Activated CD8-positive, alpha-beta memory T cell treated with anti-CD3 and anti-CD28 coated beads for 36 hours (primary cell): ENCODE data around the gene MAZ. TPM values are rescaled to one million over a fixed set of nuclear protein-coding genes. Genes with fewer than 3 reads are reported as not detected.

ENCODE experiments used
- CTCF ChIA-PET: fragments of 350-600 bp; sonication (Branson Sonifier 250); formaldehyde crosslinking; loops from one replicate; lab custom pipeline; 2021; ENCODE audit warnings: antibody characterized with exemption; lab: Charles Lee
- POLR2A ChIA-PET: fragments of 350-600 bp; sonication (Branson Sonifier 250); formaldehyde crosslinking; loops from one replicate; lab custom pipeline; 2021; ENCODE audit warnings: antibody characterized with exemption; lab: Charles Lee
- total RNA-seq, 2 experiments: library from RNA; stranded (reverse); gene quantifications; one replicate each; pipeline ENCODE4 v1.2.3, GENCODE V29; 2021

The MAZ gene
- total RNA-seq, 2 experiments from 2014 or later: 397 to 431 TPM

DNA sequence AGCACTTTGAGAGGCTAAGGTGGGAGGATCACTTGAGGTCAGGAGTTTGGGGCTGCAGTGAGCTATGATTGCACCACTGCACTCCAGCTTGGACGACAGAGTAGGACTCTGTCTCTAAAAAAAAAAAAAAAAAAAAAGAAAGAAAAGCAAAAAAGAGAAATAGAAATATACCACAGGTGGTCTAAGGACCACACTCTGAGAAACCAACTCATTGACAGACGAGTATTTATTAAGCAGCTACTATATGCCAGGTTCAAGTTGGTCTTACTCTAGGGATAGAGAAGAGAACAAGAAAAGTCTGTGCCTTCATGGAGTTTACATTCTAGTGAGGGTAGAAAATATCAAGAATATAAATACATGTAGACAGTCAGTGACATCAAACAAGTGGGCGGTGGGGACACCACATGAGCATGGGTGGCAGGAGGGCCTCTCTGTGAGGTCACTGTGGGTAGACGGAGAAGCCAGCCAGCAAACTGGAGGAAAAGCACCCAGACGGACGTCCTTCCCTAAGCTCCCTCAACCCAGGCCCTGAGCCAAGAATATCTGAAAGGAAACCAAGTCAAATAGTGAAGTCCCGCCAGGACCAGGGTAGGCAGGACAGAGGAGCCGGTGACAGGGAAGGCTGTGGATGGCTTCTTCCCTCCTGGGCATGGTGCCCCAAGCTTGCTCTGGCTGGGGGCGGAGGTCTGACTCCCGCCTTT is 52.0 kb downstream of the MAZ start:
- ChIA-PET CTCF (interaction anchor here (0.7 to 1.2 kb wide), 2 partner anchors 10 to 160 kb away, joined by 4 to 5 read pairs; no protein-coding TSS in a partner anchor), POLR2A (interaction anchor here (0.5 to 0.6 kb wide), 3 partner anchors 139 to 855 kb away, joined by 3 to 6 read pairs (median 4); no protein-coding TSS in a partner anchor)

DNA sequence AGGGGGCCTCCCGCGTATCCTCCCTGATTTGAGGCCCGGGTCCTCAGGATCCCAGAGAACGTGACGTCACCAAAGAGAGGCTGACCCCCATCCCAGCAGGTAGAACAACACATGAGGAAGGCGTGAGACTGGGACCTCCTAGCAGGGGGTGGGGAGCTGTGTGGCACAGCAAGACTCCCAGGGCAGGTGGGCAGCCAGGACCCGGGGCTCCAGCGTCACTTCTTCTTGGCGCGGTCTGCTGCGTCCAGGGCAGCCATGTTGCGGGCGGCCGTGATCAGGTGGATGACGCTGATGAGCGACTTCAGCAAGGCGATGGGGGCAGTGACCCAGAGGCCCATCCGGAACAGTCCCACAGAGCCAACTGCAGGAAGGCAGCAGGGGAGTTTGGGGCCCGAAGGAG is 52.6 kb downstream of the MAZ start:
- POLR2A ChIA-PET: interaction anchor here (0.5 kb wide), 1 partner anchor 854 kb away, joined by 3 read pairs; no protein-coding TSS in a partner anchor
- CTCF ChIA-PET: no interaction called here

DNA sequence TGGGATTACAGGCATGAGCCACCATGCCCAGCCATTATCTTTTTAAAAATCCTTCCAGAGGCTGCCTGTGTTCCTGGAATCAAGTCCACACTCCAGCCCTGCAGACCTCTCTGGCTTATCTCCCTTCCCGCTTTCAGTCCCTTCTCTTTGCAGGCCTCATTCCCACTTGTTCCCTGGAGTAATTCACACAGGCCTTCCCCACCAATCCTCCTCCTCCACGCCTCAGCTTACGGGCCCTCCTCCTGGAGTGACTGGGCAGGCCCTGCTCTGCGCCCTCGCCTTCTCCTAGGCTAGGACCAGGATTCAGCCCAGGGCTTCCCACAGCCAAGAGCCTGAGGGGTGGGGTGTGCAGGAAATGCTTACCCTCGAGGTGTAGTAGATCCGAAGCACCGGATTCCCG is 53.9 kb downstream of the MAZ start:
- POLR2A ChIA-PET: no interaction called here
- CTCF ChIA-PET: no interaction called here

Other genes starting within 250 kb of the MAZ start
- 100 to 1,000 TPM; 145 to 150 TPM for gene SPN, start 143.3 kb upstream of the MAZ start, total RNA-seq
- gene QPRT, start 127.3 kb upstream of the MAZ start, total RNA-seq: 1 to 10 TPM; 3.6 to 4.2 TPM
- 10 to 100 TPM; 22.9 to 23.6 TPM for gene C16orf54, start 60.5 kb upstream of the MAZ start, total RNA-seq
- gene ZG16, start 28.3 kb upstream of the MAZ start, total RNA-seq: not detected
- 100 to 1,000 TPM; 129 to 134 TPM for gene KIF22, start 15.8 kb upstream of the MAZ start, total RNA-seq
- gene PRRT2, start 5.7 kb downstream of the MAZ start, total RNA-seq: 1 to 10 TPM in 1 of 2 experiments, under 1 TPM in 1; 0.67 to 1.1 TPM
- 10 to 100 TPM; 38.3 to 40.9 TPM for gene PAGR1, start 9.6 kb downstream of the MAZ start, total RNA-seq
- gene MVP, start 13.9 kb downstream of the MAZ start, total RNA-seq: 10 to 100 TPM; 42.2 to 46.0 TPM
- gene CDIPT, start 56.7 kb downstream of the MAZ start, total RNA-seq: 10 to 100 TPM; 57.2 to 58.1 TPM
- under 1 TPM; 0.11 to 0.13 TPM for gene SEZ6L2, start 93.0 kb downstream of the MAZ start, total RNA-seq
- 1 to 10 TPM; 1.3 to 1.8 TPM for gene ASPHD1, start 94.0 kb downstream of the MAZ start, total RNA-seq
- 10 to 100 TPM; 38.1 to 39.5 TPM for gene KCTD13, start 119.7 kb downstream of the MAZ start, total RNA-seq
- gene TMEM219, start 155.6 kb downstream of the MAZ start, total RNA-seq: 10 to 100 TPM; 40.0 to 40.2 TPM
- gene TAOK2, start 167.3 kb downstream of the MAZ start, total RNA-seq: 10 to 100 TPM; 38.8 to 39.1 TPM
- 10 to 100 TPM; 46.1 to 46.2 TPM for gene HIRIP3, start 189.1 kb downstream of the MAZ start, total RNA-seq
- 100 to 1,000 TPM; 119 to 123 TPM for gene INO80E, start 189.7 kb downstream of the MAZ start, total RNA-seq
- under 1 TPM; 0.70 to 0.84 TPM for gene DOC2A, start 204.5 kb downstream of the MAZ start, total RNA-seq
- not detected for gene C16orf92, start 216.7 kb downstream of the MAZ start, total RNA-seq
- 1 to 10 TPM; 1.1 to 1.4 TPM for gene TLCD3B, start 224.7 kb downstream of the MAZ start, total RNA-seq